GM18505 (cell line): ENCODE results near the gene GLYATL1.

Source experiments
- ATAC-seq: cut with Tn5 transposase; IDR thresholded peaks from one replicate; pipeline ENCODE4 v1.9.1; 2021; ENCODE audit not compliant: unreplicated experiment
- POLR2A ChIP-seq: IDR thresholded peaks from 4 replicates; pipeline ENCODE4 v1.6.1; 2011; ENCODE audit warnings: borderline replicate concordance; ENCODE audit not compliant: insufficient read depth, insufficient read length; ENCODE audit errors: extremely low read depth

GLYATL1 gene

GRCh38 chr11:58917159-58917783, 22.0 kb upstream of the GLYATL1 start:
- TF ChIP-seq POLR2A: no peak
- ATAC-seq: no peak

GRCh38 chr11:58919561-58919960, 19.7 kb upstream of the GLYATL1 start:
- no peak for TF ChIP-seq POLR2A

GRCh38 chr11:58919980-58920379, 19.3 kb upstream of the GLYATL1 start:
- TF ChIP-seq POLR2A: no peak

More at GRCh38 chr11:58919561-58919960, 19.7 kb upstream of the GLYATL1 start:
- ATAC-seq: no peak

GRCh38 chr11:58921778-58922390, 17.4 kb upstream of the GLYATL1 start:
- no peak for ATAC-seq
- TF ChIP-seq POLR2A: no peak

More at GRCh38 chr11:58919980-58920379, 19.3 kb upstream of the GLYATL1 start:
- ATAC-seq: no peak

GRCh38 chr11:58922479-58922878, 16.8 kb upstream of the GLYATL1 start:
- TF ChIP-seq POLR2A: no peak
- no peak for ATAC-seq

- TF ChIP-seq POLR2A: no peak
- ATAC-seq: peak; percentile 88
Observed at GRCh38 chr11:58923300-58923788, 15.9 kb upstream of the GLYATL1 start.

- ATAC-seq: no peak
- no peak for TF ChIP-seq POLR2A
Observed at GRCh38 chr11:58924230-58924629, 15.1 kb upstream of the GLYATL1 start.

GRCh38 chr11:58926251-58926650, 13.0 kb upstream of the GLYATL1 start:
- no peak for TF ChIP-seq POLR2A
- ATAC-seq: no peak

GRCh38 chr11:58926695-58927094, 12.6 kb upstream of the GLYATL1 start:
- TF ChIP-seq POLR2A: no peak
- ATAC-seq: no peak

GRCh38 chr11:58927393-58928106, 11.7 kb upstream of the GLYATL1 start:
- TF ChIP-seq POLR2A: no peak
- ATAC-seq: no peak

- ATAC-seq: no peak
- no peak for TF ChIP-seq POLR2A
Observed at GRCh38 chr11:58928107-58928499, 11.2 kb upstream of the GLYATL1 start.

GRCh38 chr11:58928691-58929090, 10.6 kb upstream of the GLYATL1 start:
- no peak for TF ChIP-seq POLR2A
- ATAC-seq: no peak

- no peak for ATAC-seq
- no peak for TF ChIP-seq POLR2A
Observed at GRCh38 chr11:58930926-58931325, 8.4 kb upstream of the GLYATL1 start.

- ATAC-seq: no peak
- no peak for TF ChIP-seq POLR2A
Observed at GRCh38 chr11:58933661-58934060, 5.6 kb upstream of the GLYATL1 start.
